H1 (cell line): ENCODE measurements around the gene CACNA2D1. TPM values are rescaled to one million over a fixed set of nuclear protein-coding genes. Genes with fewer than 3 reads are reported as not detected.

Source experiments
- CTCF ChIA-PET: fragments of 300-600 bp; sonication (Branson Sonifier 250); formaldehyde crosslinking; loops from one replicate; lab custom pipeline; 2021; ENCODE audit not compliant: partially characterized antibody; lab: Charles Lee
- POLR2A ChIA-PET: fragments of 300-600 bp; sonication (Branson Sonifier 250); formaldehyde crosslinking; loops from one replicate; lab custom pipeline; 2021; ENCODE audit warnings: inconsistent platforms; ENCODE audit not compliant: partially characterized antibody; lab: Charles Lee
- DNase-seq, 2 experiments: peaks; one replicate each; pipeline versions ENCODE4 v3.0.0 to v3.0.0-alpha.2; 2010 to 2022; ENCODE audit warnings: low spot score in 2 of 2, low read depth in 1 of 2, mixed read lengths in 1 of 2
- FAIRE-seq: peaks from 2 replicates; lab custom pipeline; 2011; peaks lifted over from hg19 to GRCh38; lab: Jason Lieb, UNC
- H2AFZ ChIP-seq: 2 replicates; pipeline ENCODE4 v1.8.1; 2012; ENCODE audit warnings: low read length, inconsistent platforms
- H2AK5ac ChIP-seq: 2 replicates; pipeline ENCODE4 v1.6.1; 2013; ENCODE audit warnings: low read depth, low read length
- H2BK120ac ChIP-seq: replicated peaks from 2 replicates; pipeline ENCODE3; 2013; ENCODE audit warnings: low read depth, low read length, inconsistent platforms
- H2BK12ac ChIP-seq: 2 replicates; pipeline ENCODE4 v1.6.1; 2013; ENCODE audit warnings: low read depth, low read length
- H2BK15ac ChIP-seq: 2 replicates; pipeline ENCODE4 v1.6.1; 2013; ENCODE audit warnings: low read length
- H2BK20ac ChIP-seq: 2 replicates; pipeline ENCODE4 v1.6.1; 2013; ENCODE audit warnings: low read length
- H2BK5ac ChIP-seq: 2 replicates; pipeline ENCODE4 v1.6.1; 2013; ENCODE audit warnings: low read depth, low read length
- H3K14ac ChIP-seq: 2 replicates; pipeline ENCODE4 v1.6.1; 2013; ENCODE audit warnings: inconsistent platforms; ENCODE audit not compliant: insufficient read length
- H3K18ac ChIP-seq: 2 replicates; pipeline ENCODE4 v1.6.1; 2013; ENCODE audit warnings: low read length; ENCODE audit errors: extremely low read depth
- H3K23ac ChIP-seq: 2 replicates; pipeline ENCODE4 v1.6.1; 2013; ENCODE audit warnings: inconsistent platforms; ENCODE audit not compliant: insufficient read length
- H3K23me2 ChIP-seq: 2 replicates; pipeline ENCODE4 v1.6.1; 2013; ENCODE audit warnings: low read depth, low read length
- H3K27ac ChIP-seq: 2 replicates; pipeline ENCODE4 v1.6.1; 2011; ENCODE audit warnings: low read depth, low read length, inconsistent platforms
- H3K27me3 ChIP-seq, 4 experiments: replicated peaks in 1 of 4; 1 replicate in 1 of 4; 2 replicates in 3 of 4; pipeline versions ENCODE4 v1.6.1 to v1.8.1; 2011 to 2013; ENCODE audit warnings: low read length in 3 of 4, mild to moderate bottlenecking in 3 of 4, inconsistent platforms in 2 of 4, mixed read lengths in 2 of 4, moderate library complexity in 1 of 4; ENCODE audit not compliant: control insufficient read depth in 3 of 4, insufficient read depth in 3 of 4; ENCODE audit errors: extremely low read depth in 1 of 4
- H3K36me3 ChIP-seq, 4 experiments: 2 replicates each; pipeline versions ENCODE4 v1.6.1 to v1.8.1; 2011 to 2013; ENCODE audit warnings: mild to moderate bottlenecking in 4 of 4, low read length in 3 of 4, moderate library complexity in 2 of 4, control low read depth in 1 of 4, inconsistent platforms in 1 of 4; ENCODE audit not compliant: insufficient read depth in 4 of 4, control insufficient read depth in 2 of 4
- H3K4ac ChIP-seq: replicated peaks from 2 replicates; pipeline ENCODE3; 2013; ENCODE audit warnings: low read length, low read depth, mixed read lengths, inconsistent platforms; ENCODE audit not compliant: insufficient read length
- H3K4me1 ChIP-seq, 4 experiments: replicated peaks in 1 of 4; 1 replicate in 1 of 4; 2 replicates in 3 of 4; pipeline versions ENCODE4 v1.6.1 to v1.8.1; 2011 to 2013; ENCODE audit warnings: low read length in 3 of 4, inconsistent platforms in 2 of 4, mixed read lengths in 1 of 4; ENCODE audit not compliant: insufficient read depth in 4 of 4, control insufficient read depth in 3 of 4
- H3K4me2 ChIP-seq, 2 experiments: 2 replicates each; pipeline versions ENCODE4 v1.6.1 to v1.8.1; 2011 to 2013; ENCODE audit warnings: low read depth in 2 of 2, low read length in 2 of 2, control low read depth in 1 of 2, inconsistent platforms in 1 of 2, mild to moderate bottlenecking in 1 of 2; ENCODE audit not compliant: insufficient read depth in 1 of 2
- H3K4me3 ChIP-seq, 4 experiments: fragments of 200-600, 300-600 bp in 1 of 4; sonication (generic), shearing (Covaris generic), sonication (Bioruptor Twin) in 1 of 4; 2 replicates each; pipeline versions ENCODE4 v1.5.1 to v1.8.1; 2011 to 2016; ENCODE audit warnings: low read length in 4 of 4, low read depth in 3 of 4, control low read depth in 2 of 4, inconsistent platforms in 2 of 4, mild to moderate bottlenecking in 2 of 4, mixed read lengths in 1 of 4, moderate library complexity in 1 of 4; ENCODE audit not compliant: insufficient read depth in 2 of 4; ENCODE audit errors: extremely low read depth in 1 of 4
- H3K56ac ChIP-seq: replicated peaks from 2 replicates; pipeline ENCODE3; 2013; ENCODE audit warnings: low read depth, mild to moderate bottlenecking, mixed read lengths, low read length, inconsistent platforms; ENCODE audit not compliant: insufficient read length
- H3K79me1 ChIP-seq: 2 replicates; pipeline ENCODE4 v1.6.1; 2013; ENCODE audit warnings: low read depth, low read length, control low read depth
- H3K79me2 ChIP-seq, 2 experiments: 2 replicates each; pipeline versions ENCODE4 v1.6.1 to v1.8.1; 2012 to 2013; ENCODE audit warnings: low read length in 2 of 2, mild to moderate bottlenecking in 2 of 2, inconsistent platforms in 1 of 2; ENCODE audit not compliant: insufficient read depth in 2 of 2, control insufficient read depth in 1 of 2
- H3K9ac ChIP-seq, 4 experiments: replicated peaks in 1 of 4; 1 replicate in 1 of 4; 2 replicates in 3 of 4; pipeline versions ENCODE4 v1.6.1 to v1.8.1; 2011 to 2013; ENCODE audit warnings: low read depth in 3 of 4, low read length in 3 of 4, control low read depth in 2 of 4, mild to moderate bottlenecking in 2 of 4, moderate library complexity in 2 of 4, inconsistent platforms in 1 of 4; ENCODE audit errors: extremely low read depth in 1 of 4
- H3K9me3 ChIP-seq, 2 experiments: 2 replicates each; pipeline versions ENCODE4 v1.6.1 to v1.8.1; 2012 to 2013; ENCODE audit warnings: mild to moderate bottlenecking in 2 of 2, moderate library complexity in 2 of 2, control low read depth in 1 of 2, inconsistent platforms in 1 of 2, low read depth in 1 of 2, low read length in 1 of 2, mixed read lengths in 1 of 2; ENCODE audit not compliant: insufficient read depth in 2 of 2
- H4K20me1 ChIP-seq, 2 experiments: replicated peaks in 1 of 2; 2 replicates each; pipeline versions ENCODE3 to v1.8.1; 2011 to 2013; ENCODE audit warnings: inconsistent platforms in 2 of 2, low read length in 2 of 2, mild to moderate bottlenecking in 1 of 2; ENCODE audit not compliant: insufficient read depth in 2 of 2, control insufficient read depth in 1 of 2
- H4K5ac ChIP-seq: 2 replicates; pipeline ENCODE4 v1.6.1; 2013; ENCODE audit warnings: low read length, low read depth, mixed read lengths, inconsistent platforms; ENCODE audit not compliant: insufficient read length
- H4K8ac ChIP-seq: 2 replicates; pipeline ENCODE4 v1.8.0; 2013; ENCODE audit warnings: mild to moderate bottlenecking, moderate library complexity, low read length, inconsistent platforms; ENCODE audit not compliant: insufficient read depth; ENCODE audit errors: extremely low read depth
- H4K91ac ChIP-seq: replicated peaks from 2 replicates; pipeline ENCODE3; 2013; ENCODE audit warnings: low read length, mixed read lengths, inconsistent platforms; ENCODE audit not compliant: insufficient read length
- CBX5 ChIP-seq: fragments of 300-800, 300-1000 bp; sonication (generic); IDR thresholded peaks from 2 replicates; pipeline ENCODE4 v1.7.1; 2016; ENCODE audit warnings: antibody characterized with exemption, low read length, low read depth
- HDAC6 ChIP-seq: IDR thresholded peaks from one replicate; pipeline ENCODE4 v1.7.1; 2012; ENCODE audit warnings: low read depth, mild to moderate bottlenecking, inconsistent platforms, low read length, moderate library complexity
- KDM5A ChIP-seq: fragments of 200-600 bp; IDR thresholded peaks from 2 replicates; pipeline ENCODE4 v1.7.1; 2012; ENCODE audit warnings: mild to moderate bottlenecking, low read length, inconsistent platforms, mixed read lengths
- POU5F1 ChIP-seq: IDR thresholded peaks from 2 replicates; pipeline ENCODE4 v1.6.1; 2011; ENCODE audit warnings: low read depth, mild to moderate bottlenecking, low read length, moderate library complexity
- SP2 ChIP-seq: IDR thresholded peaks from 2 replicates; pipeline ENCODE4 v1.6.1; 2012; ENCODE audit warnings: mild to moderate bottlenecking, low read length, inconsistent platforms
- TAF7 ChIP-seq: optimal IDR thresholded peaks from 2 replicates; pipeline ENCODE3; 2011; ENCODE audit warnings: low read depth, mild to moderate bottlenecking, inconsistent platforms, low read length, moderate library complexity, borderline replicate concordance
- WGBS, 2 experiments: shearing (Covaris generic) in 1 of 2; methylation state at CpG; one replicate each; pipeline versions ENCODE4 v1.1.6 to v1.1.7; 2013 to 2015; ENCODE audit warnings: low lambda C conversion rate in 2 of 2, mixed read lengths in 2 of 2, inconsistent platforms in 1 of 2, low coverage in 1 of 2, missing lambda C conversion rate in 1 of 2; ENCODE audit not compliant: insufficient replicate concordance in 2 of 2, insufficient coverage in 1 of 2, insufficient read length in 1 of 2; ENCODE audit errors: extremely low coverage in 1 of 2, missing lambda C conversion rate in 1 of 2; 5-methylcytosine and 5-hydroxymethylcytosine counted together
- polyA plus RNA-seq, 7 experiments: library from polyadenylated mRNA; depleted of rRNA in 3 of 7; stranded (reverse) in 5 of 7; unstranded in 2 of 7; fragments of >200 nt in 5 of 7; fragments of 200-250 nt in 2 of 7; gene quantifications; 1 replicate in 5 of 7; 2 replicates in 1 of 7; 4 replicates in 1 of 7; pipeline versions ENCODE4 v1.2.1 to v1.2.3, GENCODE V29; 2011 to 2013; ENCODE audit warnings: missing spikeins in 2 of 7, mixed read lengths in 2 of 7
- total RNA-seq: library from RNA; stranded (reverse); fragmentation: NEBNext Ultra II Directional; extraction: Animal tissue kit (Norgen Biotek cat#: 25700); gene quantifications from 2 replicates; pipeline ENCODE4 v1.2.1, GENCODE V29; 2021

The CACNA2D1 gene
- total and polyA plus RNA-seq, 2 of the 8 experiments (the other 6 are each of a cell fraction or from before 2014, with no cell fraction given), result 4.3 to 27.3 TPM

GRCh38 chr7:82273886-82274285 lies 169.7 kb downstream of the CACNA2D1 start:
- no peak overlapping the region for H2BK12ac ChIP-seq
- H3K4me2 ChIP-seq, result no peak overlapping the region
- POLR2A ChIA-PET, result no interaction called here
- H3K56ac ChIP-seq, result no peak overlapping the region
- no peak overlapping the region for H3K23ac ChIP-seq
- H3K4me1 ChIP-seq, result no peaks in the 10 kb centered on the region
- no peak overlapping the region for H2AK5ac ChIP-seq
- H4K20me1 ChIP-seq, result no peaks in the 10 kb centered on the region
- DNase-seq (no peak), FAIRE-seq (no peak)
- no peak overlapping the region for H2BK120ac ChIP-seq
- H3K27ac ChIP-seq, result no peak overlapping the region
- no peak overlapping the region for H2BK15ac ChIP-seq
- H3K23me2 ChIP-seq, result no peaks in the 10 kb centered on the region
- H2BK20ac ChIP-seq, result no peak overlapping the region
- H3K18ac ChIP-seq, result no peak overlapping the region
- H3K4ac ChIP-seq, result no peak overlapping the region
- H4K8ac ChIP-seq, result no peak overlapping the region
- no peaks in the 10 kb centered on the region for H3K36me3 ChIP-seq
- H3K79me2 ChIP-seq, result no peaks in the 10 kb centered on the region
- H3K4me3 ChIP-seq, result no peak overlapping the region
- H3K9ac ChIP-seq, result no peak overlapping the region
- H4K5ac ChIP-seq, result no peak overlapping the region
- CTCF ChIA-PET, result interaction anchor here (1.2 to 1.6 kb wide), 2 partner anchors 22 to 27 kb away, joined by 4 read pairs; no protein-coding TSS in a partner anchor
- no peak overlapping the region for H2AFZ ChIP-seq
- no peak overlapping the region for H4K91ac ChIP-seq
- H3K14ac ChIP-seq, result no peak overlapping the region
- H3K79me1 ChIP-seq, result no peaks in the 10 kb centered on the region
- WGBS, 2 experiments, result 81% methylated on average over 3 of the region's 3 CpGs; no CpG with 5 or more reads in 1 of the 2 experiments
- no peaks in the 10 kb centered on the region for H3K9me3 ChIP-seq
- TF ChIP-seq POU5F1 (no peak), SP2 (no peak), CBX5 (no peak), TAF7 (no peak), KDM5A (no peak), HDAC6 (no peak)
- H2BK5ac ChIP-seq, result no peak overlapping the region
- peaks cover 0 to 1% (median 0%) of the 10 kb centered on the region in 4 experiments; a peak in 1 of 7 replicates for H3K27me3 ChIP-seq
